Transverse colon (tissue), 3 donors: ENCODE data around the gene FCHSD1.

ENCODE experiments used
- EP300 ChIP-seq: sonication (generic); formaldehyde crosslinking; IDR thresholded peaks from one replicate; pipeline ENCODE4 v1.6.1; 2017; ENCODE audit warnings: antibody characterized with exemption, low read depth
- TF ChIP-seq, protein P1 (sequence below), 5 experiments: fragments of 200-600 bp in 3 of 5; fragments of 450-650 bp in 2 of 5; sonication (generic) in 3 of 5; IDR thresholded peaks; 1 replicate in 2 of 5; 2 replicates in 3 of 5; pipeline ENCODE4 v1.5.1; 2016 to 2017; ENCODE audit warnings: antibody characterized with exemption in 5 of 5, inconsistent platforms in 3 of 5, mild to moderate bottlenecking in 2 of 5, moderate library complexity in 1 of 5

DNA sequence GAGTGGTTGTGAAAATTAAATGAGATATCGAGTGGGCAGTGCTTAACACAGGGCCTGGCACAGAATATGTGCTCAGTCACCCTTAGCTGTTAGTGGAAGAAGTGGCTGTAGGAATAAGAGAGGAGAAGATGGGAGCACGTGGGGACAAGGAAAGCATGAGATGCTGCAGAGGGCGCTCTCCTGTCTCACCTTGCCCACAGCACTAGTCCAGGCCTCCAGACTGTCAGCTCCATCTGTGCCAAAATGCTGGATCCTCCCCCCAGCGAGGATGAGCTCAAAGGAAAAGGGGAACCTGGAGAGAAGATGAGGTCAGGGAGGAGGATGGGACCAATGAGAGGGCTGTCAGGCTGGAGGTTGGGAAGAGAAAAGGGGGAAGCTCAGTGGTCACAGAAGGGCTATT is 18.3 kb upstream of the FCHSD1 start:
- TF ChIP-seq EP300: no peak
- TF ChIP-seq, protein P1, sequence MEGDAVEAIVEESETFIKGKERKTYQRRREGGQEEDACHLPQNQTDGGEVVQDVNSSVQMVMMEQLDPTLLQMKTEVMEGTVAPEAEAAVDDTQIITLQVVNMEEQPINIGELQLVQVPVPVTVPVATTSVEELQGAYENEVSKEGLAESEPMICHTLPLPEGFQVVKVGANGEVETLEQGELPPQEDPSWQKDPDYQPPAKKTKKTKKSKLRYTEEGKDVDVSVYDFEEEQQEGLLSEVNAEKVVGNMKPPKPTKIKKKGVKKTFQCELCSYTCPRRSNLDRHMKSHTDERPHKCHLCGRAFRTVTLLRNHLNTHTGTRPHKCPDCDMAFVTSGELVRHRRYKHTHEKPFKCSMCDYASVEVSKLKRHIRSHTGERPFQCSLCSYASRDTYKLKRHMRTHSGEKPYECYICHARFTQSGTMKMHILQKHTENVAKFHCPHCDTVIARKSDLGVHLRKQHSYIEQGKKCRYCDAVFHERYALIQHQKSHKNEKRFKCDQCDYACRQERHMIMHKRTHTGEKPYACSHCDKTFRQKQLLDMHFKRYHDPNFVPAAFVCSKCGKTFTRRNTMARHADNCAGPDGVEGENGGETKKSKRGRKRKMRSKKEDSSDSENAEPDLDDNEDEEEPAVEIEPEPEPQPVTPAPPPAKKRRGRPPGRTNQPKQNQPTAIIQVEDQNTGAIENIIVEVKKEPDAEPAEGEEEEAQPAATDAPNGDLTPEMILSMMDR (IDR thresholded peaks at IDR 0.05): no peak
